ENCODE results near the gene PRDM2. TPM values are rescaled to one million over a fixed set of nuclear protein-coding genes. Genes with fewer than 3 reads are reported as not detected.

PRDM2 gene
- total RNA-seq, 6 experiments from 2014 or later, result 20.9 to 26.9 (median 25.7) TPM

DNA sequence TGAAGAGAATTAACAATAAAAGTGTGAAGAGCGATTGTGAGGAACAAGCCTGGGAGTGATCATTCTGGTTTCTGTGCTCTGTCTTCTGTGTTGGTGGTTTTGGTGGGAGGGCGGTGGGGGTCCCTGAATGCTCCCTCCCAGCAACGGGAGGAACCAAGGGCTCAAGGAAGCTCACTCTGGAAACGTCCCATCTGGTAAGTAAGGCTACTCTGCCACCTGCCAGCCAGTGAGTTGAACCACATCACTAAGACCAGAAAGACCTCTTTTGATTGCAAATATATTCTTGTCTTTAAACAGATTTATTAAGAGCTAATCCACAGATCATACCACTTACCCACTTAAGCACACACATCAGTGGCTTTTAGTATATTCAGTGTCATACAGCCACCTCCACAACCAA, 125.0 kb downstream of the PRDM2 start:
- Mint-ChIP-seq H3K27ac (no peak overlapping the region), H3K4me1 (ENCODE audit: low read depth) (no peaks in the 10 kb centered on the region), H3K36me3 (ENCODE audit: low read depth) (no peaks in the 10 kb centered on the region), H3K27me3 (ENCODE audit: insufficient read depth) (peaks cover 5% of the 10 kb centered on the region; the same call in 1 of the 2 replicates), H3K9me3 (no peaks in the 10 kb centered on the region), H3K4me3 (no peak overlapping the region)
- no peak for DNase-seq
- TF ChIP-seq, protein P1, sequence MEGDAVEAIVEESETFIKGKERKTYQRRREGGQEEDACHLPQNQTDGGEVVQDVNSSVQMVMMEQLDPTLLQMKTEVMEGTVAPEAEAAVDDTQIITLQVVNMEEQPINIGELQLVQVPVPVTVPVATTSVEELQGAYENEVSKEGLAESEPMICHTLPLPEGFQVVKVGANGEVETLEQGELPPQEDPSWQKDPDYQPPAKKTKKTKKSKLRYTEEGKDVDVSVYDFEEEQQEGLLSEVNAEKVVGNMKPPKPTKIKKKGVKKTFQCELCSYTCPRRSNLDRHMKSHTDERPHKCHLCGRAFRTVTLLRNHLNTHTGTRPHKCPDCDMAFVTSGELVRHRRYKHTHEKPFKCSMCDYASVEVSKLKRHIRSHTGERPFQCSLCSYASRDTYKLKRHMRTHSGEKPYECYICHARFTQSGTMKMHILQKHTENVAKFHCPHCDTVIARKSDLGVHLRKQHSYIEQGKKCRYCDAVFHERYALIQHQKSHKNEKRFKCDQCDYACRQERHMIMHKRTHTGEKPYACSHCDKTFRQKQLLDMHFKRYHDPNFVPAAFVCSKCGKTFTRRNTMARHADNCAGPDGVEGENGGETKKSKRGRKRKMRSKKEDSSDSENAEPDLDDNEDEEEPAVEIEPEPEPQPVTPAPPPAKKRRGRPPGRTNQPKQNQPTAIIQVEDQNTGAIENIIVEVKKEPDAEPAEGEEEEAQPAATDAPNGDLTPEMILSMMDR (IDR thresholded peaks at IDR 0.05), result no peak

DNA sequence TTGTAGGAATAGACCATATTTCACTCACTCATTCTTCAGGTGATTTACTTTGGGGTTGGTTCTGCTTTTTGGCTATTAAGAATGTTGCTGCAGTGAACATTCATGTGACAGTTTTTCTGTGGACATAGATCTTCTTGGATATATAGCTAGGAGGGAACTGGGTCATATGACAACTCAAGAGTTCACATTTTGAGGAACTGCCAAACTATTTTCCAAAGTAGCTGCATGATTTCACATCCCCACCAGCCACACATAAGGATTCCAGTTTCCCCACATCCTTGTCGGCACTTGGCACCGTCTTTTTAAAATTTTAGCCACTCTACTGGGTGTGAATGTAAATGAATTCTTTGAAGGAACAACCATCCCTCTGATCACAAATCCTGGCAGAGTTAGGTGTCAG, 126.0 kb downstream of the PRDM2 start:
- Mint-ChIP-seq H3K36me3 (ENCODE audit: low read depth) (no peaks in the 10 kb centered on the region), H3K4me3 (no peak overlapping the region), H3K9me3 (no peaks in the 10 kb centered on the region), H3K27ac (no peak overlapping the region), H3K27me3 (ENCODE audit: insufficient read depth) (peaks cover 5% of the 10 kb centered on the region; the same call in 1 of the 2 replicates), H3K4me1 (ENCODE audit: low read depth) (no peaks in the 10 kb centered on the region)
- TF ChIP-seq, protein P1 (IDR thresholded peaks at IDR 0.05), result no peak
- DNase-seq, result no peak

DNA sequence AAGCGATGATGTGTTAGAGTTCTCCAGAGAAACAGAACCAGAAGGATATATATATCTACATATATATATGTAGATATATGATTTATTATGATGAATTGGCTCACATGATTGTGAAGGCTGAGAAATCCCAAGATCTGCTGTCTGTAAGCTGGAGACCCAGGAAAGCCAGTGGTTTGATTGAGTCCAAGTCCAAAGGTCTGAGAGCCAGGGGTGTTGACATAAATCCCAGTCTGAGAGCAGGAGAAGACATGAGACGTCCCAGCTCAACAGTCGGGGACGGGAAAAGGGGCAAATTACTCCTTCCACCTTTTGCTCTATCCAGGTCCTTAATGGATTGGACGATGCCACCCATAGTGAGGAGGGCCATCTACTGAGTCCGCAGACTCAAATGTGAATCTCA, 126.6 kb downstream of the PRDM2 start:
- TF ChIP-seq, protein P1 (IDR thresholded peaks at IDR 0.05), result no peak
- Mint-ChIP-seq H3K4me3 (no peak overlapping the region), H3K36me3 (ENCODE audit: low read depth) (no peaks in the 10 kb centered on the region), H3K27me3 (ENCODE audit: insufficient read depth) (peaks cover 5% of the 10 kb centered on the region; the same call in 1 of the 2 replicates), H3K27ac (no peak overlapping the region), H3K9me3 (no peaks in the 10 kb centered on the region), H3K4me1 (ENCODE audit: low read depth) (no peaks in the 10 kb centered on the region)
- no peak for DNase-seq

DNA sequence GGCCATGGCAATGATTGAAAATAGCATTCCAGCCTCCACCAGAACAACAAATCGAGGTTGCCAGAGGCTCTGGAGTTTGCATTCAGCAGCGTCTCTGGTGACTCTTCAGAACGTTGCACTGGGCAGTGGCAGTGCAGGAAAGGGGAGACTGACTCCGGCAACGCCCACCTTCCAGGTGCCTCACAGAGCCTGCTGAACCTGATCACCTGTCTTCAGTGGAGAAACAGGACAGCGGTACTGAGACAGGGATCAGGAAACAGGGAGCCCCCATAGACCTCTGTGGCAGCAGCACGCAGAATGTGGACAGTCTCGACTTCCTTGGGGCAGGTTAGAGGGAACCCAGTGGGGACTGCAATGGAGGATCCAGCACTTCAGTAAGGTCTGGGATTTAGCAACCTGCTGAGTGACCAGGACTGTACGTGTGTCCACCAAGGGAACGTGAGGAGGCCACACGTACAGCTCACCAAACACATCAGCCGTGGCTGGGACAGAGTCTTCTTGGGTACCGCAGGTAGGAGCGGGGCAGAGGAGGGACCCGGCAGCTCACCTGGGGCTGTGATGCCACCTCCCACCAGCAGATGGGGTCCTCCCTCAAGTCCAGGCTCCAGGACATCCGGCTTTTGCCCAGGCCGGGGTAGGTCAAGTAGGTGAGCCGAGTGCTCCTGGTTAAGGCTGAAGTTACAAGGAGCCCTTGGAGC, 128.6 kb downstream of the PRDM2 start:
- no peak overlapping the region for H3K27ac Mint-ChIP-seq
- peaks cover 8% of the 10 kb centered on the region; the same call in 1 of the 2 replicates for H3K27me3 Mint-ChIP-seq (ENCODE audit: insufficient read depth)
- DNase-seq, result no peak
- no peak overlapping the region for H3K4me3 Mint-ChIP-seq
- TF ChIP-seq, protein P1 (IDR thresholded peaks at IDR 0.05), result peak; percentile 60
- H3K9me3 Mint-ChIP-seq, result no peaks in the 10 kb centered on the region; the same call in 1 of the 2 replicates
- no peaks in the 10 kb centered on the region for H3K4me1 Mint-ChIP-seq (ENCODE audit: low read depth)
- no peaks in the 10 kb centered on the region for H3K36me3 Mint-ChIP-seq (ENCODE audit: low read depth)

DNA sequence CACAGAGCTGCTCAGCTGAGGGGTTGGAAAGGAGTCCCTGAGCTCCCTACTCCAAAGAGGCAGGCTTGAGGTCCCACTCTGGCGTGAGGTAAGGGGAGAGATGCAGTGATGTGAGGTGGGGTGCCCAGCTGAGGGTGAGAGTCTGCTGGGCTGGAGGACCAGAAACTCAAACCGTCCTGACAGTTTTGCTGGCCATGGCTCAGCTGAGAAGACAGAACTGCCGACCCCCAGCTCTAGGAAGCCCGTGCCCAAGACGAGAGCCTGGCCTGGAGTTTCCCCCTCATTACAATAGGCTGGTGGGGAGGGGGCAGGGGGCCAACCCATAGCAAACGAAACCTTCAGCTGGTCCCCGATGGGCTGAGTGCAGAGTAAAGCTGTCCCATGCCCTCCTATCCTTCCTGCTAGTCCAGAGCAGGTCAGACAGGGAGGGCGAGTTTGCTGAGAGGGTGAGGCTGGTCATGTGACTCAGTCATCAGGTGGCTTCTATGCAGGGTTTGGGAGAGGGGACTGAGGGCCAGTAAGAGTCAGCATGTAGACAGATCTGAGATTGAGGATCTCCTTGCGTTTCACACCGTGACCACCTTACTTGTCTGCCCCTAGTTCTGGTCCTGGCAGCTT, 129.3 kb downstream of the PRDM2 start:
- Mint-ChIP-seq H3K9me3 (no peaks in the 10 kb centered on the region; the same call in 1 of the 2 replicates), H3K27me3 (ENCODE audit: insufficient read depth) (peaks cover 8% of the 10 kb centered on the region; the same call in 1 of the 2 replicates), H3K4me1 (ENCODE audit: low read depth) (no peaks in the 10 kb centered on the region), H3K4me3 (no peak overlapping the region), H3K36me3 (ENCODE audit: low read depth) (no peaks in the 10 kb centered on the region), H3K27ac (no peak overlapping the region)
- TF ChIP-seq, protein P1 (IDR thresholded peaks at IDR 0.05), result no peak; the same call in 1 of the 2 replicates
- no peak for DNase-seq

Data from HFFc6 (cell line).